Small intestine (tissue), 7 donors: ENCODE data around the gene LYPD8. TPM values are rescaled to one million over a fixed set of nuclear protein-coding genes. Genes with fewer than 3 reads are reported as not detected.

Source experiments
- DNase-seq, 2 donors: peaks; one replicate each; pipeline versions ENCODE4 v3.0.0 to v3.0.0-alpha.2; 2013
- FAIRE-seq: peaks from 2 replicates; lab custom pipeline; 2012; peaks lifted over from hg19 to GRCh38; lab: Jason Lieb, UNC
- H3K27ac ChIP-seq, 3 donors: one replicate each; pipeline ENCODE4 v1.5.1; 2013; ENCODE audit warnings: low read length in 2 of 3, mild to moderate bottlenecking in 2 of 3, control low read depth in 1 of 3, inconsistent platforms in 1 of 3, low read depth in 1 of 3, moderate library complexity in 1 of 3
- H3K27me3 ChIP-seq, 3 donors: one replicate each; pipeline ENCODE4 v1.6.1; 2013; ENCODE audit warnings: low read length in 3 of 3, inconsistent platforms in 1 of 3; ENCODE audit not compliant: control insufficient read depth in 3 of 3, insufficient read depth in 3 of 3
- H3K36me3 ChIP-seq, 3 donors: one replicate each; pipeline ENCODE4 v1.6.1; 2013; ENCODE audit warnings: low read length in 3 of 3, inconsistent platforms in 1 of 3, low read depth in 1 of 3, mild to moderate bottlenecking in 1 of 3, moderate library complexity in 1 of 3; ENCODE audit not compliant: control insufficient read depth in 3 of 3, insufficient read depth in 2 of 3
- H3K4me1 ChIP-seq, 3 donors: one replicate each; pipeline ENCODE4 v1.6.1; 2013; ENCODE audit warnings: low read length in 2 of 3, inconsistent platforms in 1 of 3, low read depth in 1 of 3, mild to moderate bottlenecking in 1 of 3, moderate library complexity in 1 of 3; ENCODE audit not compliant: control insufficient read depth in 3 of 3, insufficient read depth in 2 of 3
- H3K4me3 ChIP-seq, 3 donors: one replicate each; pipeline ENCODE4 v1.5.1; 2013; ENCODE audit warnings: low read length in 3 of 3, control low read depth in 1 of 3, inconsistent platforms in 1 of 3, low read depth in 1 of 3, mild to moderate bottlenecking in 1 of 3, moderate library complexity in 1 of 3
- H3K9me3 ChIP-seq, 2 donors: one replicate each; pipeline ENCODE4 v1.6.1; 2013; ENCODE audit warnings: low read depth in 1 of 2, low read length in 1 of 2; ENCODE audit not compliant: control insufficient read depth in 2 of 2, insufficient read depth in 1 of 2
- WGBS, 3 donors: extraction: QIAGEN DNeasy Blood & Tissue Kit; methylation state at CpG; one replicate each; pipeline ENCODE4 v1.1.7; 2013; 5-methylcytosine and 5-hydroxymethylcytosine counted together
- polyA plus RNA-seq, 4 donors: library from polyadenylated mRNA; stranded (reverse) in 3 of 4; unstranded in 1 of 4; fragments of 200-250 nt in 3 of 4; fragments of 120-200 nt in 1 of 4; gene quantifications; one replicate each; pipeline versions ENCODE4 v1.2.1 to v1.2.3, GENCODE V29; 2013
- donor health status: healthy with polysubstance abuse.
- donor health status: control.
- donor health status: control.
- donor health status: Bipolar disorder and iron deficiency.
- donor health status: healthy.

The LYPD8 gene
- polyA plus RNA-seq, 4 donors: 0.81 to 3.4 (median 2.4) TPM; not detected in 1

- no peak overlapping the region for H3K4me3 ChIP-seq
- DNase-seq: peak; percentile 43 to 48
- FAIRE-seq: no peak
- H3K27me3 ChIP-seq: no peaks in the 10 kb centered on the region
- no peaks in the 10 kb centered on the region for H3K36me3 ChIP-seq
- 58 to 85% (median 63%) methylated on average over 16 of the region's 16 CpGs for WGBS, 3 donors
- H3K27ac ChIP-seq: peak overlapping the region in 1 of 3 donors; percentile 72
- peaks cover 0 to 29% (median 9%) of the 10 kb centered on the region in 3 donors for H3K4me1 ChIP-seq
- peaks cover 0 to 31% of the 10 kb centered on the region in 2 donors for H3K9me3 ChIP-seq
These were observed 27.0 kb upstream of the LYPD8 start for GRCh38 chr1:248782416-248783141.

- no peak for FAIRE-seq
- 41 to 77% (median 64%) methylated on average over 2 of the region's 2 CpGs for WGBS, 3 donors
These were observed 23.8 kb upstream of the LYPD8 start for GRCh38 chr1:248779350-248779749.

GRCh38 chr1:248778906-248779305 is 23.3 kb upstream of the LYPD8 start:
- peaks cover 0 to 45% (median 7%) of the 10 kb centered on the region in 3 donors for H3K4me1 ChIP-seq
- no peak overlapping the region for H3K27ac ChIP-seq
- WGBS, 3 donors: 83 to 89% (median 87%) methylated on average over 2 of the region's 2 CpGs
- H3K4me3 ChIP-seq: no peak overlapping the region
- H3K36me3 ChIP-seq: no peaks in the 10 kb centered on the region
- peaks cover 0 to 44% of the 10 kb centered on the region in 2 donors for H3K9me3 ChIP-seq
- FAIRE-seq: no peak
- DNase-seq: no peak
- no peaks in the 10 kb centered on the region for H3K27me3 ChIP-seq

More at GRCh38 chr1:248779350-248779749, 23.8 kb upstream of the LYPD8 start:
- H3K9me3 ChIP-seq: peaks cover 0 to 44% of the 10 kb centered on the region in 2 donors
- H3K27ac ChIP-seq: no peak overlapping the region
- H3K4me3 ChIP-seq: no peak overlapping the region
- no peak for DNase-seq
- H3K4me1 ChIP-seq: peaks cover 0 to 47% (median 7%) of the 10 kb centered on the region in 3 donors
- H3K36me3 ChIP-seq: no peaks in the 10 kb centered on the region
- no peaks in the 10 kb centered on the region for H3K27me3 ChIP-seq

GRCh38 chr1:248776991-248777390 is 21.4 kb upstream of the LYPD8 start:
- DNase-seq: no peak
- H3K36me3 ChIP-seq: no peaks in the 10 kb centered on the region
- no peak for FAIRE-seq
- no peak overlapping the region for H3K4me3 ChIP-seq
- H3K4me1 ChIP-seq: peaks cover 0 to 28% (median 5%) of the 10 kb centered on the region in 3 donors
- peaks cover 0 to 44% of the 10 kb centered on the region in 2 donors for H3K9me3 ChIP-seq
- no peaks in the 10 kb centered on the region for H3K27me3 ChIP-seq
- H3K27ac ChIP-seq: peak overlapping the region in 1 of 3 donors; percentile 43

- Histone ChIP-seq H3K4me3 (no peak overlapping the region), H3K27me3 (no peaks in the 10 kb centered on the region), H3K4me1 (peaks cover 0 to 22% (median 5%) of the 10 kb centered on the region in 3 donors), H3K27ac (peak overlapping the region in 1 of 3 donors; percentile 69), H3K36me3 (no peaks in the 10 kb centered on the region), H3K9me3 (peaks cover 0 to 36% of the 10 kb centered on the region in 2 donors)
- DNase-seq: peak; percentile 83 to 98
- 21 to 60% (median 22%) methylated on average over 4 of the region's 4 CpGs for WGBS, 3 donors
- FAIRE-seq: peak; percentile 77
These were observed 19.9 kb upstream of the LYPD8 start for GRCh38 chr1:248775441-248775840.

- DNase-seq (no peak), FAIRE-seq (no peak)
- H3K4me1 ChIP-seq: peaks cover 3 to 31% (median 14%) of the 10 kb centered on the region in 3 donors
- 73 to 85% (median 84%) methylated on average over 3 of the region's 3 CpGs for WGBS, 3 donors
- H3K4me3 ChIP-seq: no peak overlapping the region
- H3K27ac ChIP-seq: no peak overlapping the region
- no peaks in the 10 kb centered on the region for H3K27me3 ChIP-seq
- peaks cover 0 to 2% (median 0%) of the 10 kb centered on the region in 3 donors for H3K36me3 ChIP-seq
- peaks cover 0 to 22% of the 10 kb centered on the region in 2 donors for H3K9me3 ChIP-seq
These were observed 4.1 kb upstream of the LYPD8 start for GRCh38 chr1:248759644-248760043.

GRCh38 chr1:248758352-248758751 is 2.8 kb upstream of the LYPD8 start:
- FAIRE-seq (no peak), DNase-seq (peak in 1 of 2 donors; percentile 33)
- H3K27me3 ChIP-seq: no peaks in the 10 kb centered on the region
- H3K27ac ChIP-seq: peak overlapping the region in 2 of 3 donors; percentile 66 to 87
- WGBS, 3 donors: 72 to 79% (median 73%) methylated on average over 9 of the region's 9 CpGs
- H3K4me3 ChIP-seq: no peak overlapping the region
- peaks cover 0 to 2% (median 0%) of the 10 kb centered on the region in 3 donors for H3K36me3 ChIP-seq
- peaks cover 3 to 31% (median 14%) of the 10 kb centered on the region in 3 donors for H3K4me1 ChIP-seq
- peaks cover 0 to 22% of the 10 kb centered on the region in 2 donors for H3K9me3 ChIP-seq

- no peaks in the 10 kb centered on the region for H3K27me3 ChIP-seq
- H3K27ac ChIP-seq: peak overlapping the region; percentile 40 to 87 (median 60)
- H3K9me3 ChIP-seq: peaks cover 0 to 22% of the 10 kb centered on the region in 2 donors
- H3K4me3 ChIP-seq: no peak overlapping the region
- 12 to 48% (median 22%) methylated on average over 5 of the region's 5 CpGs for WGBS, 3 donors
- DNase-seq: peak; percentile 87
- peaks cover 3 to 31% (median 14%) of the 10 kb centered on the region in 3 donors for H3K4me1 ChIP-seq
- H3K36me3 ChIP-seq: peaks cover 0 to 2% (median 0%) of the 10 kb centered on the region in 3 donors
- FAIRE-seq: no peak
These were observed 2.2 kb upstream of the LYPD8 start for GRCh38 chr1:248757784-248758195.
